ENCODE measurements around the gene KPRP. TPM values are rescaled to one million over a fixed set of nuclear protein-coding genes. Genes with fewer than 3 reads are reported as not detected.

KPRP gene, protein sequence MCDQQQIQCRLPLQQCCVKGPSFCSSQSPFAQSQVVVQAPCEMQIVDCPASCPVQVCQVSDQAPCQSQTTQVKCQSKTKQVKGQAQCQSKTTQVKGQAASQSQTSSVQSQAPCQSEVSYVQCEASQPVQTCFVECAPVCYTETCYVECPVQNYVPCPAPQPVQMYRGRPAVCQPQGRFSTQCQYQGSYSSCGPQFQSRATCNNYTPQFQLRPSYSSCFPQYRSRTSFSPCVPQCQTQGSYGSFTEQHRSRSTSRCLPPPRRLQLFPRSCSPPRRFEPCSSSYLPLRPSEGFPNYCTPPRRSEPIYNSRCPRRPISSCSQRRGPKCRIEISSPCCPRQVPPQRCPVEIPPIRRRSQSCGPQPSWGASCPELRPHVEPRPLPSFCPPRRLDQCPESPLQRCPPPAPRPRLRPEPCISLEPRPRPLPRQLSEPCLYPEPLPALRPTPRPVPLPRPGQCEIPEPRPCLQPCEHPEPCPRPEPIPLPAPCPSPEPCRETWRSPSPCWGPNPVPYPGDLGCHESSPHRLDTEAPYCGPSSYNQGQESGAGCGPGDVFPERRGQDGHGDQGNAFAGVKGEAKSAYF
- total RNA-seq = 100 to 1,000 TPM in 3 of 4 donors, 10 to 100 TPM in 1; 20.9 to 138 (median 131) TPM

DNA sequence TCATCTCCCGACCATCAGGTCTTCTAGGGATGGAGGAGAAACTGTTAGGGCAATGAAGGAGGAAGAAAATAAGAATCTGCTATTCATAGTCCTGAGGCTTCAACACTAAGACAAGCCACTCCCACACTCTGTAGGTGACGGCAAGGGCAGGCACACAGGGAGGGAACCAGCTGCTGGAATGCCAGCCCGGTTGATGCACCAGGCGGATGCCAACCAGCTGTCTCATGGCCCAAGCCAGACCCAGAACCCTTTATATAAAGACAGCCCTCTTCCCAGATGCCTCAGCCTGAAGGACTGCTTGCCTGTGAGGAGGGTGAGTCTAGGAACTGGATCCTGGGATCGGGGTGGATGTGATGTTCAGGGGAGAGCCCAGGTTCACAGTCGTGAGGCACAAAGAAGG lies at the start of gene KPRP:
TSS of gene KPRP (plus strand) at position 279 of the 400 bp plus-strand sequence. CDS start 1,564 bp downstream, outside the sequence.
- Histone ChIP-seq H3K27me3 (no peaks in the 10 kb centered on the region), H3K27ac (no peak within 1 kb of the TSS), H3K36me3 (no peaks in the 10 kb centered on the region), H3K9me3 (no peaks in the 10 kb centered on the region), H3K4me3 (no peak within 1 kb of the TSS), H3K4me1 (peaks cover 24% of the 10 kb centered on the region)
- no peak for DNase-seq (ENCODE audit: low spot score in 2 of 2)
- WGBS = 56% methylated on average over 6 of the region's 6 CpGs
- TF ChIP-seq POLR2AphosphoS5 (IDR thresholded peaks at IDR 0.05) = no peak
- no peak for TF ChIP-seq EP300 (IDR thresholded peaks at IDR 0.05)
- no peak for TF ChIP-seq POLR2A (IDR thresholded peaks at IDR 0.05)
- TF ChIP-seq, protein P1, sequence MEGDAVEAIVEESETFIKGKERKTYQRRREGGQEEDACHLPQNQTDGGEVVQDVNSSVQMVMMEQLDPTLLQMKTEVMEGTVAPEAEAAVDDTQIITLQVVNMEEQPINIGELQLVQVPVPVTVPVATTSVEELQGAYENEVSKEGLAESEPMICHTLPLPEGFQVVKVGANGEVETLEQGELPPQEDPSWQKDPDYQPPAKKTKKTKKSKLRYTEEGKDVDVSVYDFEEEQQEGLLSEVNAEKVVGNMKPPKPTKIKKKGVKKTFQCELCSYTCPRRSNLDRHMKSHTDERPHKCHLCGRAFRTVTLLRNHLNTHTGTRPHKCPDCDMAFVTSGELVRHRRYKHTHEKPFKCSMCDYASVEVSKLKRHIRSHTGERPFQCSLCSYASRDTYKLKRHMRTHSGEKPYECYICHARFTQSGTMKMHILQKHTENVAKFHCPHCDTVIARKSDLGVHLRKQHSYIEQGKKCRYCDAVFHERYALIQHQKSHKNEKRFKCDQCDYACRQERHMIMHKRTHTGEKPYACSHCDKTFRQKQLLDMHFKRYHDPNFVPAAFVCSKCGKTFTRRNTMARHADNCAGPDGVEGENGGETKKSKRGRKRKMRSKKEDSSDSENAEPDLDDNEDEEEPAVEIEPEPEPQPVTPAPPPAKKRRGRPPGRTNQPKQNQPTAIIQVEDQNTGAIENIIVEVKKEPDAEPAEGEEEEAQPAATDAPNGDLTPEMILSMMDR (IDR thresholded peaks at IDR 0.05) = no peak

DNA sequence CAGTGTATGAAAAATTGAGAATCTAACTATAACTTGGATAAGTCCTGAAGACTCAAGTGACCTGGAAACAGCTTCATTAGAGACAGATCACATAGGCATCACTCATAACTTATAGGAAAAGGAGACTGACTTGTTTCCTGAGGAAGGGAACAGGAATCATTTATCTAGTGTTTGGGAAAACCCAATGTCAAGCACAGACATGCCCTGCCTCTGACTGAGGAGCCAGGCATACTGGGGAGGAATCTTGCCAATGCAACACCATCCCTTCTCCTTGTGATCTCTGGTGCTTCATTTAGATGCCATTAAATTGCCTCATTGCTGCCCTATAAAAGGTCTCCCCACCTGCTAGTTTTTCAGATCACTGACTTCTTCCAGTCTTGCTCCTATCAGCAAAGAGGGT lies 39.6 kb upstream of the KPRP start:
- H3K27me3 ChIP-seq = peaks cover 4% of the 10 kb centered on the region

DNA sequence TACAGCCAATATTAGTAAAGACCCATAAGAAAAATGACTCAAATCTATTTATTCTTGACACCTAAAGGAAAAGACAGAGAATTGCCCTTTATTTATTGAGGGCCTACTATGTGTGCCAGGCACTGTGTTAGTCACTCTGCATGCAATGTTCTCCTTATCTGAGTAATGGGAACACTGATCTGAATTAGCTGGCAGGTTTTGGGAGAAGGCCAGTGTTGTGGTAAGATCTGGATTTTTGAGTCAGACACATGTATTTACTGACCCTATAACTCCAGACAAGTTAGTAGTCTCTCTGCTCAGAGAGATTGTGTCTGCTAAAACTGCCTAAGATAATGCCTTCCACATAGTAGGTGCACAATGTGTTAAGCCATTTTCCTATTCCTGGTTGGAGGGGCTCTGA lies 32.6 kb upstream of the KPRP start:
- Histone ChIP-seq H3K27ac (no peak overlapping the region), H3K36me3 (no peaks in the 10 kb centered on the region), H3K4me1 (no peaks in the 10 kb centered on the region), H3K4me3 (no peak overlapping the region), H3K27me3 (peaks cover 4% of the 10 kb centered on the region), H3K9me3 (no peaks in the 10 kb centered on the region)
- TF ChIP-seq, protein P1 (IDR thresholded peaks at IDR 0.05) = no peak
- no peak for DNase-seq (ENCODE audit: low spot score in 2 of 2)

More for the DNA sequence above, 39.6 kb upstream of the KPRP start:
- DNase-seq (ENCODE audit: low spot score in 2 of 2) = no peak
- Histone ChIP-seq H3K36me3 (no peaks in the 10 kb centered on the region), H3K4me3 (no peak overlapping the region), H3K9me3 (no peaks in the 10 kb centered on the region), H3K4me1 (no peaks in the 10 kb centered on the region), H3K27ac (no peak overlapping the region)
- TF ChIP-seq POLR2AphosphoS5 (IDR thresholded peaks at IDR 0.05) (no peak), POLR2A (IDR thresholded peaks at IDR 0.05) (no peak), EP300 (IDR thresholded peaks at IDR 0.05) (no peak)
- TF ChIP-seq, protein P1 (IDR thresholded peaks at IDR 0.05) = no peak

DNA sequence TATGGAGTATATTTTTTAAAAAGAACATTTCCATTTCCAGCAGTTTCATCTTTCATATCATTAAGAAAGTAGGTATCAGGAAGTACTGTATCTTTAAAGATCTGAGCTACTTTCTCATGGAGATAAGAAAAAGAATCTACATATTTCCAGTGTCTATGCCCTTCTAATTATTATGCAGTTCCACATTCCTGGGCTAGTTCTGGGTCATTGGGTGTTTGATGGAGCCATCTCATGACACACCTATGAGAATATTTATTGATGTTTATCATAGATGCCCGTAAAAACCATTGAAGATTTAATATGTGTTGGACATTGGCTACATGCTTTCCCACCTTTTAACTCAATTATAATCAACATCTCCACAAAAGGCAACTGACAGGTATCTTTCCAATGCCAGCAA lies 28.8 kb upstream of the KPRP start:
- Histone ChIP-seq H3K4me1 (no peaks in the 10 kb centered on the region), H3K9me3 (no peaks in the 10 kb centered on the region), H3K27me3 (no peaks in the 10 kb centered on the region), H3K4me3 (no peak overlapping the region), H3K36me3 (no peaks in the 10 kb centered on the region), H3K27ac (no peak overlapping the region)
- 70% methylated on average over 1 of the region's 1 CpG for WGBS
- TF ChIP-seq POLR2AphosphoS5 (IDR thresholded peaks at IDR 0.05) = no peak
- TF ChIP-seq, protein P1 (IDR thresholded peaks at IDR 0.05) = no peak
- no peak for TF ChIP-seq EP300 (IDR thresholded peaks at IDR 0.05)
- TF ChIP-seq POLR2A (IDR thresholded peaks at IDR 0.05) = no peak
- no peak for DNase-seq (ENCODE audit: low spot score in 2 of 2)

DNA sequence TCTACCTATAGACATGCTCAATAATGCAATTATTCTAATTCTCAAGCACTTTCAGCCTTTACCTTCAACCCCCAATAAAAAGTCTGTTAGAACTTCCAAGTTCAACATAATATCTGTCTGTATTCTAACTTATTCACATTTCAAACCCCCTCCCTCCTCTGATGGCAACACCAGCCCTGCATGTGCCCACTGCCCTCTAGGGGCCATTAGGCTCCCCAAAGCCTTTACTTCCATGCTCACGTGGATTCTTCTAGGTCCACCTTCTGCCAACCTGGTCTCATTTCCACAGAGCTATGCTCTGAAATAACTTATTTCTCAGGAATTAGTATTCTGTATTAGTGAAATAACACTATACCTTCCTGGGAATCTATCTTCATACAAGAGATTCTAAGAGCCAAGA lies 22.2 kb upstream of the KPRP start:
- no peaks in the 10 kb centered on the region for H3K36me3 ChIP-seq
- H3K4me3 ChIP-seq = no peak overlapping the region
- H3K27ac ChIP-seq = no peak overlapping the region
- DNase-seq (ENCODE audit: low spot score in 2 of 2) = no peak
- no peak for TF ChIP-seq POLR2AphosphoS5 (IDR thresholded peaks at IDR 0.05)
- TF ChIP-seq, protein P1 (IDR thresholded peaks at IDR 0.05) = no peak
- TF ChIP-seq POLR2A (IDR thresholded peaks at IDR 0.05) = no peak
- TF ChIP-seq EP300 (IDR thresholded peaks at IDR 0.05) = no peak
- H3K27me3 ChIP-seq = no peaks in the 10 kb centered on the region
- no peaks in the 10 kb centered on the region for H3K4me1 ChIP-seq
- 24% methylated on average over 1 of the region's 1 CpG for WGBS
- H3K9me3 ChIP-seq = no peaks in the 10 kb centered on the region
